Thyroid gland (tissue), 4 donors: ENCODE results near the gene NFIB. TPM values are rescaled to one million over a fixed set of nuclear protein-coding genes. Genes with fewer than 3 reads are reported as not detected.

ENCODE experiments used
- DNase-seq, 2 donors: peaks; one replicate each; pipeline ENCODE4 v3.0.0-alpha.2; 2019
- H3K27ac ChIP-seq, 3 donors: fragments of 200-600 bp; sonication (generic); 1 replicate in 2 of 3; 2 replicates in 1 of 3; pipeline ENCODE4 v1.5.1; 2016 to 2019; ENCODE audit warnings: mild to moderate bottlenecking in 1 of 3, moderate library complexity in 1 of 3
- H3K27me3 ChIP-seq: fragments of 200-600 bp; sonication (generic); one replicate; pipeline ENCODE4 v1.5.1; 2019
- H3K36me3 ChIP-seq, 2 donors: fragments of 200-600 bp; sonication (generic); one replicate each; pipeline ENCODE4 v1.5.1; 2016 to 2019
- H3K4me1 ChIP-seq, 2 donors: fragments of 200-600 bp; sonication (generic); one replicate each; pipeline ENCODE4 v1.5.1; 2017 to 2019
- H3K4me3 ChIP-seq, 3 donors: fragments of 200-600 bp; sonication (generic); replicated peaks in 1 of 3; 1 replicate in 2 of 3; 2 replicates in 1 of 3; pipeline ENCODE4 v1.5.1; 2016; ENCODE audit warnings: mild to moderate bottlenecking in 1 of 3
- H3K9me3 ChIP-seq: fragments of 200-600 bp; sonication (generic); one replicate; pipeline ENCODE4 v1.5.1; 2017
- POLR2A ChIP-seq, 2 donors: fragments of 450-650 bp; IDR thresholded peaks; one replicate each; pipeline ENCODE4 v1.6.1; 2017; ENCODE audit warnings: antibody characterized with exemption in 2 of 2, mild to moderate bottlenecking in 2 of 2, moderate library complexity in 1 of 2
- WGBS, 2 donors: methylation state at CpG; one replicate each; pipeline ENCODE4 v1.1.5; 2017; 5-methylcytosine and 5-hydroxymethylcytosine counted together
- intact Hi-C: fragments of 100-400 bp; cut with DNase I; formaldehyde crosslinking; loops from one replicate; pipeline ENCODE4 v1.15.1; 2023
- total RNA-seq, 4 donors: library from RNA; depleted of rRNA; stranded (reverse); fragments of >200 nt; gene quantifications; one replicate each; pipeline ENCODE4 v1.2.3, GENCODE V29; 2016
- TF ChIP-seq, protein P1 (sequence below), 6 experiments: fragments of 200-600 bp in 3 of 6; fragments of 450-650 bp in 3 of 6; sonication (generic) in 3 of 6; IDR thresholded peaks; one replicate each; pipeline ENCODE4 v1.5.1; 2016 to 2019; ENCODE audit warnings: antibody characterized with exemption in 6 of 6, mild to moderate bottlenecking in 2 of 6, inconsistent platforms in 1 of 6, moderate library complexity in 1 of 6

The NFIB gene
- total RNA-seq, 4 donors from 2014 or later: 57.9 to 144 (median 125) TPM

DNA sequence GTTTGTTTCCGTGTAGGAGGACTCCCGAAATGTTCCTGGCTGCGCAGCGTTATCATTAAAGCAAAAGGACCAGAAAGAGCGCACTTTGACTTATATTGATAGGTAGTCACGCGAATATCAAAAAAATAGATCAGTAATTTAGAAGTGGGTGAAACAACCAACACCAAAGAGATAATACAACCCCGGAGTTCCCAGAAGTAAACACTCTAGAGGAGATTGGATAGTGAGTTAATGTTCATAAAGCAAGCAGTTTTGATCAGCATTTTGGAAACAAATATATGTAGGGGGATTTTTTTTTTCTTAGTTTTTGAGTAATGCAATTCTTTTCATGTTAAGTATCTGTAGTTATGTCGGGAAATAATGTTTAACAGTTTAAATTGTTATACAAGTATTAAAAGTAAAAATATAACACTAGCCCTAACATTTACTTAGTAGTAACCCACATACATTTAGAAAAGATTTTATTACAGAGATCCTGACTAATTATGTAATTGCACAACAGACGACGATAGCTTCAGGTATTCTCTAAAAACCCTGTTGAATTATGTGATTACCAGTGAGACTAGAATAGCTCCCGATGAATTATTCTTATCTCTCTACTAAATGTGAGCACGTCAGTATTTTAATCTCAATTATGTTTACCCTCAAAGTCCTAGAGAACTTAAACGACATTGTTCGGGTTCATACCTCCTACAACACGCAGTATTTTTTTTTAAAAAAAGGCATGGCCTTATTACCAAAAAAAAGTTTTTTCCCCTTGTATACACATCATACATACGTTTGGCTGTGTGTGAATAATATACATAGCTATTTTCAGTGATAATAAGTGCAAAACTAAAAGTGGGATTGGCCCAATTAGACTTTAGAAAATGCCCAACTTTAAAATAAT lies 9.4 kb upstream of the NFIB start:
- Histone ChIP-seq H3K4me3 (peak overlapping the region; percentile 45 to 72 (median 67)), H3K9me3 (no peaks in the 10 kb centered on the region), H3K27me3 (no peaks in the 10 kb centered on the region), H3K4me1 (peaks cover 11 to 20% of the 10 kb centered on the region in 2 donors), H3K36me3 (no peaks in the 10 kb centered on the region), H3K27ac (peak overlapping the region; percentile 89 to 100 (median 94))
- TF ChIP-seq, protein P1, sequence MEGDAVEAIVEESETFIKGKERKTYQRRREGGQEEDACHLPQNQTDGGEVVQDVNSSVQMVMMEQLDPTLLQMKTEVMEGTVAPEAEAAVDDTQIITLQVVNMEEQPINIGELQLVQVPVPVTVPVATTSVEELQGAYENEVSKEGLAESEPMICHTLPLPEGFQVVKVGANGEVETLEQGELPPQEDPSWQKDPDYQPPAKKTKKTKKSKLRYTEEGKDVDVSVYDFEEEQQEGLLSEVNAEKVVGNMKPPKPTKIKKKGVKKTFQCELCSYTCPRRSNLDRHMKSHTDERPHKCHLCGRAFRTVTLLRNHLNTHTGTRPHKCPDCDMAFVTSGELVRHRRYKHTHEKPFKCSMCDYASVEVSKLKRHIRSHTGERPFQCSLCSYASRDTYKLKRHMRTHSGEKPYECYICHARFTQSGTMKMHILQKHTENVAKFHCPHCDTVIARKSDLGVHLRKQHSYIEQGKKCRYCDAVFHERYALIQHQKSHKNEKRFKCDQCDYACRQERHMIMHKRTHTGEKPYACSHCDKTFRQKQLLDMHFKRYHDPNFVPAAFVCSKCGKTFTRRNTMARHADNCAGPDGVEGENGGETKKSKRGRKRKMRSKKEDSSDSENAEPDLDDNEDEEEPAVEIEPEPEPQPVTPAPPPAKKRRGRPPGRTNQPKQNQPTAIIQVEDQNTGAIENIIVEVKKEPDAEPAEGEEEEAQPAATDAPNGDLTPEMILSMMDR (IDR thresholded peaks at IDR 0.05): no peak
- DNase-seq: no peak
- intact Hi-C loops: no loop called here
- WGBS, 2 donors: 37 to 40% methylated on average over 17 of the region's 17 CpGs

DNA sequence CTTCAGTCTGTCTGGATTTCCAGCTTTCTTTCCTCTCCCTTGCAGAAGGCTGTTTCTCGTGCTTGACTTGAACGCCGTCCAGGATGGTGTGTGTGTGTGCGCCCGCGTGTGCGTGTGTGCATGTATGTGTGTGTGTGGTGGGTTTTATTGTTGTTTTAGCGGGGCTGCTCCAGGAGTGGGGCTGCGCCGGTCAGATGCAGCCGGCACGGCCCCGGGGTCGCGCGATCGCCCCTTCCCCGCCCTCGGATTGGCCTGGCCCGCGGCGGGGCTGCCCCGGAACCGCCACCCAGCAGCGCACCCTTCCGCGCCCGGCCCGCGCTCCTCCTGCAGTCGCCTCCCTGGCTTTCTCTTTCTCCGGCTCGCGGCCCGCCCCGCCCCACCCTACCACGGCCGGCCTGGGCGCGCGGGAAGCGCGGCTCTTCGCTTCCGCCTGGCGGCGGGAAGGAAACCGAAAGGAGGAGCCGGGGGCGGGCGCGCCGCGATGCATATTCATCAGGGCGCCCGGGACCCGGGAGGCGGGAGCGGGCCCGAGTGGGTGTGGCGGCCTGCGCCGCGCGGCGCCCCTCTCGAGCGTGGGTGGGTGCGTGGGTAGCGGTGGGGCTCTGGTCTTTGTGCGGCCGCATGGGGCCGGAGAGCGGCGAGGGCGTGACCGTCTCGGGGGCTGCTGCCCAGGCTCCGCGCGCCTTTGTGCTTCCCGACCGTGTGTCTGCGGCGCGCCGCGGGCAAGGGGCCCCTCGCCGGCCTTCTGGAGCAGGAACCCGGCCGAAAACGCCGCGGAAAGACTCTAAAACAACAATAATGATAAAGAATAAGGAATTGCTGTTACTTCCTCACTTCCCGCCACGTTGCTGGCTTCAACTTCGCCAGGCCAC lies 8.5 kb upstream of the NFIB start:
- H3K27ac ChIP-seq: peak overlapping the region; percentile 89 to 100 (median 94)
- intact Hi-C loops: no loop called here
- no peaks in the 10 kb centered on the region for H3K36me3 ChIP-seq
- peak; percentile 90 to 94 for DNase-seq
- WGBS, 2 donors: 0% methylated on average over 30 to 44 of the region's 98 CpGs
- H3K27me3 ChIP-seq: no peaks in the 10 kb centered on the region
- H3K9me3 ChIP-seq: no peaks in the 10 kb centered on the region
- H3K4me1 ChIP-seq: peaks cover 11 to 26% of the 10 kb centered on the region in 2 donors
- TF ChIP-seq, protein P1 (IDR thresholded peaks at IDR 0.05): peak in 5 of 6 experiments; percentile 21 to 76 (median 54)
- TF ChIP-seq POLR2A (IDR thresholded peaks at IDR 0.05): peak in 1 of 2 donors; percentile 76
- H3K4me3 ChIP-seq: peak overlapping the region; percentile 45 to 72 (median 67)

DNA sequence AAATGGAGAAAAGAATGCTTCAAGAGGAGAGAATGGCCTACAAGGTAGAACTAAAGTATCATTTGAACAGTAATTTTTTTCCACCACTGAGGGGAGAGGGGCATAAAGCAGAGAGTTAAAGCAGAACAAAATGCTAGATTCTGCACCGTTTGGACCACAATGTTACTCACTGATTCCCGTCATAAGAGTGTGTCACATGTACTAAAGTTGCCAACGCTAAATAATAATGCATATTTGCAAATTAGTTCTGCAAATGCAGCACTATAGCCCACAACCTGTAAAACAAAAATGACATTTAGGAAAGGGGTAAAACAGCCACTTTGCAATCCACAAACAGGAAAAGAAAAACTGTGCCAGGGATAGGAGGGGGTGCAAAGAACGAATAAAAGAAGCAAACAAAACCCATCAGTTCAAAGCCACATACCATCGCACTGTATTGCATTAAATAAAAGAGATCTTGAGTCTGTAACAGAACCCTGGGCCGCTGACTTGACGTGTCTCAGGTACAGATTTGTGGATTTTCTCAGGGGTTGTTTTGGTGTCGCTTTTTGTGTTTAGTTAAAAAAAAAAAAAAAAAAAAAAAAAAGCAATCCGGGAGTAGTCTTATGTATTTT lies 7.7 kb upstream of the NFIB start:
- DNase-seq: no peak
- H3K4me3 ChIP-seq: peak overlapping the region in 2 of 3 donors; percentile 67 to 72
- H3K4me1 ChIP-seq: peaks cover 18 to 33% of the 10 kb centered on the region in 2 donors
- TF ChIP-seq, protein P1 (IDR thresholded peaks at IDR 0.05): no peak
- no peak for TF ChIP-seq POLR2A (IDR thresholded peaks at IDR 0.05)
- H3K27me3 ChIP-seq: no peaks in the 10 kb centered on the region
- intact Hi-C loops: no loop called here
- H3K9me3 ChIP-seq: no peaks in the 10 kb centered on the region
- WGBS, 2 donors: 12 to 23% methylated on average over 9 of the region's 9 CpGs
- H3K27ac ChIP-seq: peak overlapping the region; percentile 89 to 100 (median 94)
- H3K36me3 ChIP-seq: no peaks in the 10 kb centered on the region

DNA sequence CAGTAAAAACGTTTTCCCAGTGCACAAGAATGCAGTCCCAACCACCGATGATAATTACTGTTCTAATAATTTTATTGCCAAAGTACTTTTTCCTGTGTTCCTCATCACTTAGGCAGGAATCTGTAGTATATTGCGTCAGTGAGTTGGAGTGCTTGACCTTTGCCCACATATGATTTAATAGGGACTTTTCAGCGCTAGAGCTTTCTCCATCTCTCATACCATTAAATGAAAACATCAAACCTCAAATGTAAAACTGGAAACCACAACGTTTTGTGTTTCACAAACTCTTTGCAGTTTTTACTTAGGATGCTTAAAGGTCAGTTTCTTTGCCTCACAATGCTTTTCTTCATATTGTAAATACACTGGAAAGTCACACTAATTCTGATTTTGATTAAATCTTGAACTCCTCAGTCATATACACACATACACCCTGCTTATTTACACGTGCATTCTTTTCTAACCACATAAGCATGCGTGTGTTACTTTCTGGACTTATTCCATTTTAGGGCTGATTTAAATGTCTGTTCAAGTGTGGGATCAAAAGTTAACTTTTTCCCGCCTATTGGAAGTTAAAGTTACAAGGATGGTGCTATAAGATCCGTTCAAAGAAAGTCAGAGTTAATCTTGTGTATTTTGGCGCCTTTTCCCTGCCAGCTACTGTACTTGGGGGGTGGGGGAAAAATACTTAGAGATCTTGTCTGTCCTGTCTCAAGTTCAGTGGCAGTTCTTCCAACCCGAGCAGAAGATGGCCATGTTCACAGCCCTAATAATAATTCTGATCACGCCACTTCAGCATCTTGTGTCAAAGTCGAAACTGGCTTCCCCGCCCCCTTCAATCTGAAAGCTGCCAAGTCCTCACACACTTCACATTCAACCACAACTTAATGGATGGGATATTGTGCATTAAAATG lies 6.6 kb upstream of the NFIB start:
- no peak for TF ChIP-seq POLR2A (IDR thresholded peaks at IDR 0.05)

More for the DNA sequence above, 6.6 kb upstream of the NFIB start:
- Histone ChIP-seq H3K9me3 (no peaks in the 10 kb centered on the region), H3K27ac (peak overlapping the region; percentile 69 to 100 (median 94)), H3K27me3 (no peaks in the 10 kb centered on the region), H3K36me3 (no peaks in the 10 kb centered on the region), H3K4me3 (no peak overlapping the region), H3K4me1 (peaks cover 18 to 30% of the 10 kb centered on the region in 2 donors)
- 28 to 52% methylated on average over 14 of the region's 14 CpGs for WGBS, 2 donors
- peak; percentile 27 to 35 for DNase-seq
- intact Hi-C loops: no loop called here
